ENCODE results near the gene CFAP119. TPM values are rescaled to one million over a fixed set of nuclear protein-coding genes. Genes with fewer than 3 reads are reported as not detected.

CFAP119 gene
- total and polyA plus RNA-seq, 2 experiments from 2014 or later: 2.2 to 5.2 TPM

DNA sequence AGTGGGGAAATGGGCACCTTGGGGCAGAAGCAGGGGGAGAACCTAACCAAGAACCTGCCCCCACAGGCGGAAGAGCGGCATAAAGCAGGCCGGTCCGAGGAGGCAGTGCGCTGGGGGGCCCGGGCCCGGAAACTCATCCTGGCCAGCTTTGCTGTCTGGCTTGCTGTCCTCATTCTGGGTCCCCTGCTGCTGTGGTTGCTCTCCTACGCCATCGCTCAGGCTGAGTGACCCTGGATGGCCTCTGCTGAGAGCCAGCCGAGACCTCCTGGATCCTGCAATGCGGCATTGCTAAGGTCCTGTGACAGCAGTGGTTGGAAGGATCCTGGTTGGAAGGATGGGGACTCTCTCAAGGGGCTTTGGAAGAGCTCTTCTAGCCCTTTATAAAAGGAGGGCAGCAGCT, 18.1 kb downstream of the CFAP119 start:
- Histone ChIP-seq H2AFZ (no peak overlapping the region), H3K4me2 (no peak overlapping the region), H3F3A (replicated peaks; ENCODE audit: low read depth) (peaks cover 4% of the 10 kb centered on the region; the same call in 1 of the 2 replicates), H3K9me2 (ENCODE audit: insufficient read depth) (no peaks in the 10 kb centered on the region), H3K27ac (ENCODE audit: low read depth) (no peak overlapping the region), H3K27me3 (ENCODE audit: insufficient read depth) (no peaks in the 10 kb centered on the region), H3K79me2 (replicated peaks; ENCODE audit: insufficient read depth) (no peaks in the 10 kb centered on the region), H3K4me3 (no peak overlapping the region), H3K4me1 (ENCODE audit: insufficient read depth) (peaks cover 3% of the 10 kb centered on the region), H3K36me3 (ENCODE audit: insufficient read depth) (no peaks in the 10 kb centered on the region; the same call in 1 of the 2 replicates), H4K20me1 (replicated peaks; ENCODE audit: insufficient read depth) (no peaks in the 10 kb centered on the region)
- no peak overlapping the region for H3K4me3 Mint-ChIP-seq
- H3K36me3 Mint-ChIP-seq (ENCODE audit: low read depth): peaks cover 28% of the 10 kb centered on the region
- TF ChIP-seq CREB1 (CRISPR knock-in tag; IDR thresholded peaks at IDR 0.05; ENCODE audit: low read depth): no peak
- TF ChIP-seq, protein P1, sequence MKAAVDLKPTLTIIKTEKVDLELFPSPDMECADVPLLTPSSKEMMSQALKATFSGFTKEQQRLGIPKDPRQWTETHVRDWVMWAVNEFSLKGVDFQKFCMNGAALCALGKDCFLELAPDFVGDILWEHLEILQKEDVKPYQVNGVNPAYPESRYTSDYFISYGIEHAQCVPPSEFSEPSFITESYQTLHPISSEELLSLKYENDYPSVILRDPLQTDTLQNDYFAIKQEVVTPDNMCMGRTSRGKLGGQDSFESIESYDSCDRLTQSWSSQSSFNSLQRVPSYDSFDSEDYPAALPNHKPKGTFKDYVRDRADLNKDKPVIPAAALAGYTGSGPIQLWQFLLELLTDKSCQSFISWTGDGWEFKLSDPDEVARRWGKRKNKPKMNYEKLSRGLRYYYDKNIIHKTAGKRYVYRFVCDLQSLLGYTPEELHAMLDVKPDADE (IDR thresholded peaks at IDR 0.05): no peak
- TF ChIP-seq EZH2 (IDR thresholded peaks at IDR 0.05; ENCODE audit: low read depth, unreplicated experiment): no peak
- peaks cover 19% of the 10 kb centered on the region for H3K4me1 Mint-ChIP-seq
- ATAC-seq (no peak), DNase-seq (ENCODE audit: low spot score) (no peak)
- peaks cover 14% of the 10 kb centered on the region for H3K27me3 Mint-ChIP-seq (ENCODE audit: insufficient read depth, low read depth, poor library complexity)
- no peaks in the 10 kb centered on the region for H3K9me3 Mint-ChIP-seq
- no peak overlapping the region for H3K27ac Mint-ChIP-seq

GRCh38 chr16:30741461-30741914, 20.4 kb downstream of the CFAP119 start:
- Histone ChIP-seq H3F3A (replicated peaks; ENCODE audit: low read depth) (0 out of 2 replicates have a peak, but pooled peaks cover 4% of the 10 kb centered on the region), H3K4me2 (no peak overlapping the region), H3K9me2 (ENCODE audit: insufficient read depth) (no peaks in the 10 kb centered on the region), H4K20me1 (replicated peaks; ENCODE audit: insufficient read depth) (peaks cover 9% of the 10 kb centered on the region), H3K27ac (ENCODE audit: low read depth) (0 out of 2 replicates have a peak overlapping the region, but pooled peaks have one; percentile 45), H3K4me3 (no peak overlapping the region), H3K27me3 (ENCODE audit: insufficient read depth) (no peaks in the 10 kb centered on the region), H2AFZ (no peak overlapping the region), H3K4me1 (ENCODE audit: insufficient read depth) (peaks cover 3% of the 10 kb centered on the region), H3K79me2 (replicated peaks; ENCODE audit: insufficient read depth) (no peaks in the 10 kb centered on the region), H3K36me3 (ENCODE audit: insufficient read depth) (peaks cover 8% of the 10 kb centered on the region; the same call in 1 of the 2 replicates)
- Mint-ChIP-seq H3K4me1 (peaks cover 18% of the 10 kb centered on the region), H3K27me3 (ENCODE audit: insufficient read depth, low read depth, poor library complexity) (peaks cover 8% of the 10 kb centered on the region), H3K27ac (peak overlapping the region; percentile 57), H3K36me3 (ENCODE audit: low read depth) (peaks cover 49% of the 10 kb centered on the region), H3K4me3 (no peak overlapping the region), H3K9me3 (no peaks in the 10 kb centered on the region)
- DNase-seq (ENCODE audit: low spot score) (peak; percentile 60), ATAC-seq (peak; percentile 53)
- TF ChIP-seq EZH2 (IDR thresholded peaks at IDR 0.05; ENCODE audit: low read depth, unreplicated experiment) (no peak), CTCF (conservative IDR thresholded peaks at IDR 0.05; ENCODE audit: low read depth in 2 of 2) (no peak), STAT1 (IDR thresholded peaks at IDR 0.05; ENCODE audit: unreplicated experiment) (no peak), POLR2AphosphoS5 (IDR thresholded peaks at IDR 0.05; ENCODE audit: low read depth) (no peak), CREB1 (CRISPR knock-in tag; IDR thresholded peaks at IDR 0.05; ENCODE audit: low read depth) (no peak)

Data from GM23338 (cell line).